GM20000 (cell line): ENCODE measurements around the gene DDA1.

Source experiments
- DNase-seq: peaks from one replicate; pipeline ENCODE4 v3.0.0; 2012; ENCODE audit warnings: low spot score
- CTCF ChIP-seq: IDR thresholded peaks from 2 replicates; pipeline ENCODE4 v1.5.1; 2012; ENCODE audit warnings: mild to moderate bottlenecking, control low read depth; ENCODE audit errors: extremely low read depth, missing control alignments

The DDA1 gene

GRCh38 chr19:17339088-17339741 is 29.9 kb downstream of the DDA1 start:
- peak; percentile 48 for DNase-seq
- TF ChIP-seq CTCF: no peak

GRCh38 chr19:17340302-17340870 is 31.0 kb downstream of the DDA1 start:
- TF ChIP-seq CTCF: no peak
- no peak for DNase-seq

GRCh38 chr19:17340871-17341357 is 31.6 kb downstream of the DDA1 start:
- no peak for DNase-seq
- no peak for TF ChIP-seq CTCF

- DNase-seq: no peak
- TF ChIP-seq CTCF: no peak
These were observed 32.0 kb downstream of the DDA1 start for GRCh38 chr19:17341386-17341785.

- no peak for TF ChIP-seq CTCF
- no peak for DNase-seq
These were observed 32.5 kb downstream of the DDA1 start for GRCh38 chr19:17341845-17342244.

GRCh38 chr19:17346109-17346671 is 36.8 kb downstream of the DDA1 start:
- DNase-seq: peak; percentile 88
- TF ChIP-seq CTCF: peak; percentile 97

- DNase-seq: no peak
- no peak for TF ChIP-seq CTCF
These were observed 38.0 kb downstream of the DDA1 start for GRCh38 chr19:17347361-17347760.
